Stimulated activated CD4-positive, alpha-beta T cell treated with anti-CD3 and anti-CD28 coated beads, Interleukin-1b, Interleukin-23, amount 100 ng/mL, for 4 hours (primary cell): ENCODE results near the gene CD6.
"Not testable (repeated sequence)": the region's sequence is repeated elsewhere in the genome, so short reads cannot be mapped to it uniquely, and the experiment has no call there.

Experiments
- DNase-seq, 2 donors: peaks; one replicate each; pipeline ENCODE4 v3.0.0-alpha.2; 2020; ENCODE audit warnings: low read depth in 2 of 2

The CD6 gene

DNA sequence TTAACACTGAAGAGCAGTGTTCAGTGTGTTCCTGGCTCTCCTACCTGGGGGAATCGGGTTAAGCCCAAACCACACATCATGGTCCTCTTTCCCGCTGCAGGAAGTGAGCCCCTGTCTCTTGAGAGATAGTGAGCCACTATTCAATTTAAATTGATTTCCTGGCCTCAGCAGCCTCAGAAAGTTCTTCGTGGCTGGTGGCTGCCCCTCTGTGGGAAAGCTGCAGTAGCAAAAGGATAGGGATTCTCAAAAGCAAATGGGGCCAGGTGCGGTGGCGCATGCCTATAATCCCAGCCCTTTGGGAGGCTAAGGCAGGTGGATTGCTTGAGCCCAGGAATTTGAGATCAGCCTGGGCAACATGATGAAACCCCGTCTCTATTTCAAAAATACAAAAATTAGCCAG is 81.7 kb downstream of the CD6 start:
- DNase-seq = no peak

DNA sequence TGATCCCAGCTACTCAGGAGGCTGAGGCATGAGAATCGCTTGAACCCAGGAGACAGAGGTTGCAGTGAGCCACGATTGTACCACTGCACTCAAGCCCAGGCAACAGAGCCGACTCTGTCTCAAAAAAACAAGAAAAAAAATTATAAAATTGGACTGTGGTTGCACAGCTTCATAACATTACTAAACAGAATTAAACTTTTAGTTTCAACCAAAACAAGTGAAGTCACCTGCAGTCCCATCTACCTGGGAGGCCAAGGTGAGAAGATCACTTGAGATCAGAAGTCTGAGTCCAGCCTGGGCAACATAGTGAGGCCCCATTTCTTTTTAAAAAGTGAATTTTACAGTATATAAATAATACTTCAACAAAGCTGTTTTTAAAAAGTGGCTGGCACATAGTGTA is 83.0 kb downstream of the CD6 start:
- no peak for DNase-seq

- DNase-seq = no peak
Observed at GRCh38 chr11:61054927-61055562, 83.6 kb downstream of the CD6 start.

- DNase-seq = no peak
Observed at GRCh38 chr11:61055776-61056175, 84.3 kb downstream of the CD6 start.

DNA sequence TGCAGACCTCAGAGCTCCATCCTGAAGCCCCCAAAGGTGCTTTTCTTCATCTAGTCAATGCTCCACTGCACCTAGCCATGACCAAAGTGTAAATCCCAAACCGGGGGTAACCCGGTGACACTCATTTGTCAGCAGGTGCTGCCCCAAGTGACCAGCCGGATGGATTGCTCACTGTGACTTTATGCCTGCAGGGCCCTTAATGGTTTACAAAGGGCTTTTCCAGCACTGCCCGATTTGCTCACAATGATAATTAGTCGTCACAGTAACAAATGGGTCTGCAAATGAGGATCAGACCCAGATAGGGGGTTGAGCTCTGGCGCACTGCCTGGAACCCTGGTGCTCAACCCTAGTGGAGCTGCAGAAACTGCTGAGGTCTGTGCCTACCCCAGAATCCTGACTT is 85.1 kb downstream of the CD6 start:
- DNase-seq = no peak

DNA sequence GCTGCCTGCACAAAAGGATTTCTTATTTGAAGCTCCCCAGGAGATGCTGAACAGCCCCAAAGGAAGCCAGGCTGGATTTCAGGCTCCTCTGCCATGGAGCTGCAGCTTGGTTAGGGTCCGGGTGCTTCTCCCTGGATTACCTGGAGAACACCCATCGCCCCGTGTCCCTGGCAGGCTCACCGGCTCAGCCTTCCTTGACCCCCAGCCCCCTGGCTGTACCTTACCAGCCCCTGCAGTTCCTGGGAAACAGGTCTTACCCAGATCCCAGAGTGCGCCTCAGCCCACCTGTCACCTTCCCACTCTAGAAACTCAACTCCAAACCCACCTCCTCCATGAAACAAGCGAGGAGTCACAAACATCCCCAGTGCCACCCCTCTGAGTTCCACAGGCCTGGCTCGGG is 85.5 kb downstream of the CD6 start:
- DNase-seq = no peak

DNA sequence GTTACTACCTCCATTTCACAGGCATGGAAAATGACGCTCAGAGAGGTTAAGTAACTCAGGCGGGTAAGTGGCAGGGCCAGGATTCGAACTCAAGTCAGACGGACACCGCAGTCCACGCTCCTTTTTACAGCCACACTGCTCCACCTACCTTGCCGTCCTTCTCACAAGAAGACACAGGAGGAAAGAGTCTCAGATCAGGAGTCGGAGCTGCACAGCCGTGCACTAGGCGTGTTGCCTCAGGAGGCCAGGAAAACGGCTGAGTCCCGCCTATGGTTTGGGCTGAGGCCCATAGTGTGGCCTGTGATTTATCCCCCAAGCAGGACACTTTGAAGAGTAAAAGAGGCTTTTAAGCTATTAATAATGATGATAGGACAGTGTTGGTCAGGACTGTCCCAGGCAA is 86.1 kb downstream of the CD6 start:
- no peak for DNase-seq

DNA sequence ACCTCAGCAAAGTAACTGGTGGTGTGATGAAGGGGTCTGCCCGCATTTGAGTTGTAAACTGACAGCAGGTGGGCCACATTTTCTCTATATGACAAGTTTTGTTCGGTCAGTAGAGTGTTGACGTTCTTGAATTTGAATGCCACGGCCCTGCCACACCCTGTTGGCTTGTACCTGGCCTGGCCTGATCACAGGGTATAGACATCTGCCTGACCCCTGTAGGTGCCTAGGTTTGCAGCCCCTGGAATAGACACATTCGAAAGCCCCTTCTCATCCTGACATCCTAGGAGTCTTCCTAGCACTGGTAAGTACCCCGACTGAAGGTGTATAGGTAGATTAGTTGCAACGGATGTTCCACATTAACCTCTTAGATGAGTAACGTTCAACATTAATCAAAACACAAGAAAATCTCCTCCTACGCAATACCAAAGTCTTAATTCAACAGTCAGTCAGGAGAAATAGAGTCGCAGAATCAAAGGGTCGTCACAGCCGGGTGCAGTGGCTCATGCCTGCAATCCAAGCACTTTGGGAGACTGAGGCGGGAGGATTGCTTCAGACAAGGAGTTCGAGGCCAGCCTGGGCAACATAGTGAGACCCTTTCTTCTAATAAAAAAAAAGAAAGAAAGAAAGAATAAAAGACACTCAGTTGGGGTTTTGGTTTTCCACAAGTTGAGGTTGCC is 87.2 kb downstream of the CD6 start:
- DNase-seq = no peak

DNA sequence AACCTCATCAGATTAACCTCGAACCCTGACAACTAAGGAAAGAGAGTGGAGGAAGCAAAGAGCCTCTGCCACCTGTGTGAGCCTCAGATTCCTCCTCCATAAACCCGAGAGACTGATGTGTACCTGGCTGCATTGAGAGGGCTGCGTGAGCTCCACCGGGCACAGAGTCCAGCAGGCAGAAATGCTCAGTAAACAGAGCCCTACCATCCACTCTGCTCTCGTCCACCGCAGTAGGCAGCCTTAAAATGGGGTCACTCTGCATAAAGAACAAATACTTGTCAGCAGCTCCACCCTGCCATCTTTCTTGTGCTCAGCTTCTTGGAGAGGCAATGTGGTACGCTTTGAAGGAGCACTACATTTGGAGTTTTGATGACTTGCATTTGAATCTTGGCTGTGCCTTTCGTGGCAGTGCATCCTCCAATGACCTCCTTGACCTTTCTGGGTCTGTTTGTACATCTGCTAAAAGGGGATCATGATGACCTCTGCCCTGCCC is 87.8 kb downstream of the CD6 start:
- no peak for DNase-seq

- DNase-seq = peak; percentile 66 to 69
Observed at GRCh38 chr11:61061081-61061826, 89.8 kb downstream of the CD6 start.

- no peak for DNase-seq
Observed at GRCh38 chr11:61062181-61062930, 90.9 kb downstream of the CD6 start.

DNA sequence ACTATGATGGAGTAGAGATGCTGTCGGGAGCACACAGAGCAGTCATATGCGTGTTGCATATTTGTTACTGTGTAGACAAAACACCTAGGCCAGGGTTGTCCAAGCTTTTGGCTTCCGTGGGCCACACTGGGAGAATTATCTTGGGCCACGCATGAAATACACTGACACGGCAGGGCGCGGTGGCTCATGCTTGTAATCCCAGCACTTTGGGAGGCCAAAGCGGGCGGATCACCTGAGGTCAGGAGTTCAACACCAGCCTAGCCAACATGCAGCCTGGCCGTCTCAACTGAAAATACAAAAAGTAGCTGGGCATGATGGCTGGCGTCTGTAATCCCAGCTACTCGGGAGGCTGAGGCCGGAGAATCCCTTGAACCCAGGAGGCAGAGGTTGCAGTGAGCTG is 93.8 kb downstream of the CD6 start:
- DNase-seq = not testable (repeated sequence)

DNA sequence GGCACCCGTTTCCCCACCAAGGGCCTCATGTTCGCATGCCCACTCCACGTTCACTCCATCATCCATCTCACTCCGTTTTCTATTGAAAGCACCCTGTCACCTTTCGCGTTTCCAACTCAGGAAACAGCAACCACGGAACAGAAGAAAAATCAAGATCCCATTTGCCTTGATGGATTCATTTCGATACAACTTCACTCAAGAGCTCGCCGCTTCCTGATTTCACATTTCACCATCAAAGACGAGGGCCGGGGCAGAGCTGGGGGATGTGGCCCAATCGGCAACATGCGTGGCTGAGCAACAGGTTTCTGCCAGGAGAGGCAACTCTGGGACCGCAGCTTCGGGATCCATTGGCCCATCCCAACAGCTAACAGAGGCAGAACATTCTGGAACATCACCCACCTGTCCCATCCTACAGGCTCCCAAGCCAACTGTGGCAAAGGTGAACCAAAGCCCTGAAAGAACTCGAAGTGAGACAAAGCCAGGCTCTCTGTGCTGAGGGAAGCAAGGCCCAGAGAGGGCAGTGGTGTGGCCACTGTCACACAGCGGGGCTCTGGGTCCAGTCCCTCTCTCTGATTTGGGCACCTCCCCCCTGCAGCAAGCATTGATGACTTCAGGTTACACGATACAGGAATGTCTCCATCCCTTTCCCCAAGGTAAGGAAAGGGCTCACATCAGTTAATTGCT is 94.6 kb downstream of the CD6 start:
- no peak for DNase-seq

DNA sequence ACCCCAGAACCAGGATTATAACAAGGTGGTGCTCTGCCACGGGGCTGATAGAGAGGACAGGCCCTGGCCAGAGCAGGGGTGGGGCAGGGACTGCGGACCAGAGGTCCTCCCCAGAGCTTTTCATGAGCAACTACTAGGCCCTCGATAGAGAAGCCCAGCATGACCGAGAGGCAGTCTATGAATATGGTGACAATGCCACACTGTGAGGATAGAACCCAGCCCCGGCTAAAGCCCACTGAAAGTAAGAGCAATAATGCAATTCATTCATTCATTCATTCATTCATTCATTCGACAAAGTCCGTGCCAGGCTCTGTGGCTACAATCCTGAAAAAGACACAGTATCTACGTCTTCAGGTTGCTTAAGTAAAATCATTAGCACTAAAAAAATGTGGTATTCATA is 95.2 kb downstream of the CD6 start:
- DNase-seq = no peak

- no peak for DNase-seq
Observed at GRCh38 chr11:61067782-61068446, 96.4 kb downstream of the CD6 start.

DNA sequence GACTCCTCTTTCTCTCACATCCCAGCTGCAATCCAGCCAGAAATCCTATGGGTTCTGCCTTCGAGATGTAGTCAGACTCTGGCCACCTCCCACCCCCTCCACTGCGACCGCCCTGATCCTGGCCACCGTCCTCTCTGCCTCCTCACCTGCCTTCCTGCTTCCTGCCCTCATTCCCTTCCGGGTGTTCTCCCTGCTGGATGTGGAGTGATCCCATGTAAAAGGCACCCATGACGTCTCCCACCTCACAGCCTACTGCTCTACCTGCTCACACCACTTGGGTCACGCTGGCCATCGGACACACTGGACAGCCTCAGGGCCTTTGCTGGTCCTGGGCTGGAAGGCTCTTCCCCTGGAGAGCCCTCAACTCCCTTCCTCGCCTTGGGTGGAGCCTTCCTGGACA is 97.1 kb downstream of the CD6 start:
- no peak for DNase-seq

GRCh38 chr11:61069427-61069826 is 97.9 kb downstream of the CD6 start:
- DNase-seq = no peak
